ENCODE results near the gene CRCP.
"Not testable (repeated sequence)": the region's sequence is repeated elsewhere in the genome, so short reads cannot be mapped to it uniquely, and the experiment has no call there.

The CRCP gene

DNA sequence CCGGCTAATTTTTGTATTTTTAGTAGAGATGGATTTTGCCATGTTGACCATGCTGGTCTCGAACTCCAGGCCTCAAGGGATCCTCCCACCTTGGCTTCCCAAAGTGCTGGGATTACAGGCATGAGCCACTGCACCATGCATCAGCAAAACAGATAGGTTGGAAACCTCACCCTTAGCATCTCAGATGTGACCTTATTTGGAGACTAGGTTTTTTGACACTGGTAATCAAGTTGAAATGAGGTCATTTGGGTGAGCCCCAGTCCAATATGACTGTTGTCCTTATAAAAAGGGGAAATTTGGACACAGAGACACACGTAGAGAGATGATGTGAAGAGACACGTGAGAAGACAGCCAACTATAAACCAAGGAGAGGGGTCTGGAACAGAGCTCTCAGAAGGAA is 48.0 kb downstream of the CRCP start:
- H3K4me3 ChIP-seq = no peak overlapping the region
- H3K27me3 ChIP-seq = no peaks in the 10 kb centered on the region
- peaks cover 0 to 21% (median 15%) of the 10 kb centered on the region in 11 experiments; a peak in 14 of 22 replicates for H3K9me3 ChIP-seq (replicated peaks in 1 of 11)
- peaks cover 16 to 36% (median 29%) of the 10 kb centered on the region in 11 experiments for H3K36me3 ChIP-seq
- no peaks in the 10 kb centered on the region for H4K20me1 ChIP-seq
- peaks cover 0 to 7% (median under 1%) of the 10 kb centered on the region in 10 experiments; a peak in 10 of 20 replicates for H3K4me1 ChIP-seq
- no peak overlapping the region for H3K4me2 ChIP-seq
- no peak overlapping the region for H3K27ac ChIP-seq
- no peak for TF ChIP-seq Cebpa-rat (IDR thresholded peaks at IDR 0.05)
- H3K9ac ChIP-seq = no peak overlapping the region

- no peak overlapping the region for H3K4me3 ChIP-seq
- H3K4me2 ChIP-seq = no peak overlapping the region
- peaks cover 10 to 30% (median 23%) of the 10 kb centered on the region in 11 experiments for H3K36me3 ChIP-seq
- no peak overlapping the region for H3K9ac ChIP-seq
- peaks cover 0 to 21% (median 10%) of the 10 kb centered on the region in 11 experiments; a peak in 13 of 22 replicates for H3K9me3 ChIP-seq (replicated peaks in 1 of 11)
- H4K20me1 ChIP-seq = no peaks in the 10 kb centered on the region
- no peaks in the 10 kb centered on the region for H3K27me3 ChIP-seq
- no peak overlapping the region for H3K27ac ChIP-seq
- no peak for TF ChIP-seq Cebpa-rat (IDR thresholded peaks at IDR 0.05)
- H3K4me1 ChIP-seq = peaks cover 0 to 12% (median 4%) of the 10 kb centered on the region in 10 experiments; a peak in 10 of 20 replicates
These were observed 48.6 kb downstream of the CRCP start for GRCh38 chr7:66163186-66163610.

DNA sequence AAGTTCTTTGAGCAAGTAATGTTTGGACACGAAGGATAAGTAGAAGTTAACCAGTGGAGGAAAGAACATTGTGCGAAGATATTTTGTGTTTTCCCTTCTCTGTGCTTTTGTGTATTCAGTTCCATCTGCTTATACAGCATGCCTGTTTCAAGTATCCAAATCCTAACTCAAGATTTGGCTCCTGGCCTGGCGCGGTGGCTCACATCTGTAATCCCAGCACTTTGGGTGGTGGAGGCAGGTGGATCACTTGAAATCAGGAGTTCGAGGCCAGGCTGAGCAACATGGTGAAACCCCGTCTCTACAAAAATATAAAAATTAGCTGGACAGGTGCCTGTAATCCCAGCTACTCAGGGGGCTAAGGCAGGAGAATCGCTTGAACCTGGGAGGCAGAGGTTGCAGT is 49.7 kb downstream of the CRCP start:
- peaks cover 0 to 19% (median 11%) of the 10 kb centered on the region in 11 experiments; a peak in 17 of 22 replicates for H3K36me3 ChIP-seq
- H3K9ac ChIP-seq = no peak overlapping the region
- no peaks in the 10 kb centered on the region for H4K20me1 ChIP-seq
- H3K9me3 ChIP-seq (replicated peaks in 1 of 11) = peaks cover 0 to 9% (median 0%) of the 10 kb centered on the region in 11 experiments; a peak in 6 of 22 replicates
- H3K27me3 ChIP-seq = no peaks in the 10 kb centered on the region
- H3K27ac ChIP-seq = no peak overlapping the region
- H3K4me3 ChIP-seq = no peak overlapping the region
- no peak for TF ChIP-seq Cebpa-rat (IDR thresholded peaks at IDR 0.05)
- H3K4me2 ChIP-seq = no peak overlapping the region
- H3K4me1 ChIP-seq = peaks cover 0 to 19% (median 4%) of the 10 kb centered on the region in 10 experiments; a peak in 10 of 20 replicates

- no peaks in the 10 kb centered on the region for H3K9me3 ChIP-seq (replicated peaks in 1 of 11)
- no peak overlapping the region for H3K4me3 ChIP-seq
- peak overlapping the region in 5 of 11 experiments; percentile 15 to 69 (median 50); a peak in 9 of 22 replicates for H3K27ac ChIP-seq
- no peaks in the 10 kb centered on the region for H3K36me3 ChIP-seq
- peak overlapping the region in 1 of 11 experiments; percentile 30; a peak in 1 of 22 replicates for H3K9ac ChIP-seq
- no peak for TF ChIP-seq Cebpa-rat (IDR thresholded peaks at IDR 0.05)
- H3K4me1 ChIP-seq = peaks cover 0 to 30% (median 4%) of the 10 kb centered on the region in 10 experiments; a peak in 10 of 20 replicates
- no peaks in the 10 kb centered on the region for H4K20me1 ChIP-seq
- H3K4me2 ChIP-seq = peak overlapping the region in 5 of 11 experiments; percentile 29 to 71 (median 53); a peak in 8 of 22 replicates
- H3K27me3 ChIP-seq = no peaks in the 10 kb centered on the region
These were observed 53.2 kb downstream of the CRCP start for GRCh38 chr7:66167773-66168387.

DNA sequence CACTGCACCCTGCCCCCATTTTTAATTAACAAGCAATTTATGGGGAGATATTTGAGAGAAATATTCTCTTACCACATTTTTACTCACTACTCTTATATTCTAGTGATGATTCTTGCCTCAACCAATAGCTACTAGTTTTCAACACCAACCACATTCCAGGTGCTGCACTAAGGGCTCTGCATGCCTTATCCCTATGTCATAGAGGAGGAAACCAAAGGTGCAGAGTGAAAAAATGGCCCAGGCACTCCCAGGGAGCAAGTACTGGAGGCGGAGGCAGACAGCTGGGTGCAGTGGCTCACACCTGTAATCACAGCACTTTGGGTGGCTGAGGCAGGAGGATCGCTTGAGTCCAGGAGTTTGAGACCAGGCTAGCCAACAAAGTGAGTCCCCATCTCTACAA is 55.0 kb downstream of the CRCP start:
- TF ChIP-seq Cebpa-rat (IDR thresholded peaks at IDR 0.05) = no peak
- Histone ChIP-seq H3K9ac (no peak overlapping the region), H3K27me3 (no peaks in the 10 kb centered on the region), H3K4me2 (peak overlapping the region in 1 of 11 experiments; percentile 24; a peak in 1 of 22 replicates), H3K9me3 (replicated peaks in 1 of 11) (no peaks in the 10 kb centered on the region), H3K4me3 (no peak overlapping the region), H3K27ac (no peak overlapping the region), H4K20me1 (no peaks in the 10 kb centered on the region), H3K36me3 (no peaks in the 10 kb centered on the region), H3K4me1 (peaks cover 0 to 30% (median 4%) of the 10 kb centered on the region in 10 experiments; a peak in 10 of 20 replicates)

DNA sequence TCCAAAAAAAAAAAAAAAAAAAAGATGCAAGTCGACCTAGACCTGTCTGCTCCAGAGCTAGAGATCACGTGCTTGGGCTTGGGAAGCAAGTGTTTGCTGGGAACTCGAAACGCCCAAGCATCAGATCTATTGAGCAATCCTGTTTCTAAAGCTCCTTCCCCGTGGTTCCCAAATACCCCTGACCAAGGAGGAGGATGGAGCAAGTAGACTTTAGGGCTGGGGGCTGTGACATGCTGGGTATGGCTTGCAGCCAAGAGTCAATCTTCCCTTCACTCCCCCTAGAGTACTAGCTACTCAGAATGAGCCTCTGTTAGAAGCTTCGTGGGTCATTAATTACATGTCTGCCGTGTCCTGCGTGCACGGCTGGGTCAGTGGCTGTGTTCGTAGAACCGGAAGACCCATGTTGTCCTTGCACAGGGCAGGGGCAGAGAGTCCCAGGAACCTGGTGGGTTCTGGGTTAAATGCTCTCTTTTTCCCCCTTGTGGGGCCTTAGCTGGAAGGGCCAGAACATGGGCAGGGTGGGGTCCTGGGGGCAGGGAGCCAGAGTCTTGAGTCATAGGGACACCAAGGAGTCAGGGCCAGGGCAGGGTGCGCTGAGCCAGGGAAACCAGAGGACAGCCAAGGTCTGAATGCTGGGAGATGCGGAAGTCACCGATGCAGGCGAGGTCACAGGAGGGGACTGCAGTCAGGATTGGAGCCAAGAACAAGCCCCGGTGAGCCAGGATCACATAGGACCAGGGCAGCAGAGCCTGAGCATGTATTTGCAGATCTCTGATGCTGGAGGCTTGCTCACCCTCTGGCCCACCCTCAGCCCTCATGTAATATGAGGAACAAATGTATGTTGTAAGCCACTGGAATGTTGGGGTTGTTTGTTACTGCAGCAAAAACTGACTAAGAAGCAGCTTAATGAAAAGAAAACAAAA is 55.9 kb downstream of the CRCP start:
- Histone ChIP-seq H3K27ac (no peak overlapping the region), H3K9ac (no peak overlapping the region)
- TF ChIP-seq Cebpa-rat (IDR thresholded peaks at IDR 0.05) = no peak

DNA sequence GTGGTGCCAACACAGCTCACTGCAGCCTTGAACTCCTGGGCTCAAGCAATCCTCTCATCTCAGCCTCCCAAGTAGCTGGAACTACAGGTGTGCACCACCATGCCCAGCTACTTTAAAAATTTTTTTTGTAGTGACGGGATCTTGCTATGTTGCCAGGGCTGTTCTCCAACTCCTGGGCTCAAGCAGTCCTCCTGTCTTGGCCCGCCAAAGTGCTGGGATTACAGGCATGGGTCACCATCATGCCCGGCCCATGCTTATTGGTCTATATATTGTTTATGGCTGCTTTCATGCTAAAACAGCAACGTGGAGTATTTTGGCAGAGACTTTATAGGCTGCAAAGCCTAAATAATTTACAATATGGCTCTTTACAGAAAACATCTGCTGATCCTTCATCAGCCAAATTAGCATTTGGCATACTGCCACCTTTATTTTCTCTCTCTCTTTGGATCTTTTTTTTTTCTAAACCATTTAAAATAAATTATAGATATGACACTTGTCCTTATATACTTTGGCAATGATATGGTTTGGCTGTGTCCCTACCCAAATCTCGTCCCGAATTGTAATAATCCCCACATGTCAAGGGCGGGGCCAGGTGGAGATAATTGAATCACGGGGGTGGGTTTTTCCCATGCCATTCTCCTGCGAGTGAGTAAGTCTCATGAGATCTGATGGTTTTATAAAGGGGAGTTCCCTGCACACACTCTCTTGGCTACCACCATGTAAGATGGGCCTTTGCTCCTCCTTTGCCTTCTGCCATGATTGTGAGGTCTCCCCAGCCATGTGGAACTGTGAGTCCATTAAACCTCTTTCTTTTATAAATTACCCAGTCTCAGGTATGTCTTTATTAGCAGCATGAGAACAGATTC is 58.1 kb downstream of the CRCP start:
- H3K4me2 ChIP-seq; H3K27ac ChIP-seq; H3K9me3 ChIP-seq (replicated peaks in 1 of 11); H3K27me3 ChIP-seq; H3K4me3 ChIP-seq; H3K36me3 ChIP-seq; H3K9ac ChIP-seq; H4K20me1 ChIP-seq: not testable (repeated sequence)
- peaks cover 0 to 23% (median 2%) of the 10 kb centered on the region in 10 experiments; a peak in 10 of 20 replicates for H3K4me1 ChIP-seq

More for the DNA sequence above, 55.9 kb downstream of the CRCP start:
- Histone ChIP-seq H4K20me1 (no peaks in the 10 kb centered on the region), H3K27me3 (no peaks in the 10 kb centered on the region), H3K4me2 (peak overlapping the region in 3 of 11 experiments; percentile 17 to 24 (median 23); a peak in 4 of 22 replicates), H3K4me3 (no peak overlapping the region), H3K9me3 (replicated peaks in 1 of 11) (no peaks in the 10 kb centered on the region), H3K4me1 (peaks cover 0 to 30% (median 4%) of the 10 kb centered on the region in 10 experiments; a peak in 10 of 20 replicates), H3K36me3 (no peaks in the 10 kb centered on the region)

DNA sequence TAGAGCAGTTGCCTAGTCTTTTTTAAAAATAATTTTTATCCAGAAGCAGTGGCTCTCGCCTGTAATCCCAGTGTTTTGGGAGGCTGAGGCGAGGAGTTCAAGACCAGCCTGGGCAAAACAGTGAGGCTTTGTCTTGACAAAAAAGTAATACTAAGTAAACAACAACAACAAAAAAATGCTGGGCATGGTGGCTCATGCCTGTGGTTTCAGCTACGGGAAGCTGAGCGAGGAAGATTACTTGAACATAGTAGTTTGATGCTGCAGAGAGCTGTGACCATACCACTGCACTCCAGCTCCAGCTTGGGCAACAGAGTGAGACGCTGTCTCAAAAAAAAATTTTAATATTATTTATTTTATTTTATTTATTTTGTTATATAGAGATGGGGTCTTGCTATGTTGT is 59.2 kb downstream of the CRCP start:
- H3K36me3 ChIP-seq = no peaks in the 10 kb centered on the region
- TF ChIP-seq Cebpa-rat (IDR thresholded peaks at IDR 0.05) = no peak
- H3K9ac ChIP-seq = no peak overlapping the region
- no peak overlapping the region for H3K27ac ChIP-seq
- no peak overlapping the region for H3K4me2 ChIP-seq
- H3K4me1 ChIP-seq = peaks cover 0 to 12% (median 0%) of the 10 kb centered on the region in 10 experiments; a peak in 5 of 20 replicates
- no peaks in the 10 kb centered on the region for H3K27me3 ChIP-seq
- H3K4me3 ChIP-seq = no peak overlapping the region
- H3K9me3 ChIP-seq (replicated peaks in 1 of 11) = peaks cover 0 to 7% (median 6%) of the 10 kb centered on the region in 11 experiments; a peak in 13 of 22 replicates
- H4K20me1 ChIP-seq = no peaks in the 10 kb centered on the region

DNA sequence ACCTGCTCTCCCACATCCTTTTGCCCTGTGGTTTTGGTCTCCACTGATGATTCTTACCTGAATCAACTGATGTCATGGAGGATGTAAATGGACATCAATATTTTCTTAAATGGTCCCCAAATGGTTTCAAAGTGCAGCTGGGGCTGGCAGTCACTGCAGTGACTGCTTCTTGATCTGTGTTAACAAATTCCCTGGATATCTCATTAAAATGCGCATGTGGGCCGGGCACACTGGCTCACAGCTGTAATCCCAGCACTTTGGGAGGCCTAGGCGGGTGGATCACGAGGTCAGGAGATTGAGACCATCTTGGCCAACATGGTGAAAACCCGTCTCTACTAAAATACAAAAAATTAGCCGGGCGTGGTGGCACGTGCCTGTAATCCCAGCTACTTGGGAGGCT is 60.4 kb downstream of the CRCP start:
- H3K4me3 ChIP-seq; H3K4me1 ChIP-seq; H3K4me2 ChIP-seq; H3K36me3 ChIP-seq; H3K9me3 ChIP-seq (replicated peaks in 1 of 11); H4K20me1 ChIP-seq; H3K9ac ChIP-seq; H3K27me3 ChIP-seq; H3K27ac ChIP-seq: not testable (repeated sequence)

Measured in BLaER1 treated with 17β-estradiol and CSF1 and Interleukin-3, amounts not matched to agents 10 nM and 100 nM (cell line).